Neutrophil (primary cell): ENCODE results near the gene CHST5.

Experiments
- H3K27ac ChIP-seq: fragments of 200-600 bp; sonication (generic); 2 replicates; pipeline ENCODE4 v1.5.1; 2016; ENCODE audit warnings: mild to moderate bottlenecking, moderate library complexity
- H3K27me3 ChIP-seq: fragments of 200-600 bp; sonication (generic); 2 replicates; pipeline ENCODE4 v1.6.0; 2016; ENCODE audit warnings: mild to moderate bottlenecking
- H3K36me3 ChIP-seq: fragments of 200-600 bp; sonication (generic); 2 replicates; pipeline ENCODE4 v1.5.1; 2017
- H3K4me1 ChIP-seq, 2 experiments: fragments of 200-600 bp in 1 of 2; sonication (generic) in 1 of 2; 1 replicate in 1 of 2; 2 replicates in 1 of 2; pipeline versions ENCODE4 v1.5.1 to v1.6.1; 2013 to 2016; ENCODE audit warnings: low read depth in 1 of 2, low read length in 1 of 2, mild to moderate bottlenecking in 1 of 2, moderate library complexity in 1 of 2; ENCODE audit not compliant: control insufficient read depth in 1 of 2, insufficient read depth in 1 of 2
- H3K4me3 ChIP-seq, 2 experiments: fragments of 200-600 bp in 1 of 2; sonication (generic) in 1 of 2; 1 replicate in 1 of 2; 2 replicates in 1 of 2; pipeline ENCODE4 v1.5.1; 2013 to 2016; ENCODE audit warnings: low read depth in 1 of 2, low read length in 1 of 2, mild to moderate bottlenecking in 1 of 2, moderate library complexity in 1 of 2
- H3K9me3 ChIP-seq: fragments of 200-600 bp; sonication (generic); 2 replicates; pipeline ENCODE4 v1.5.1; 2016
- CTCF ChIP-seq: fragments of 200-600 bp; sonication (generic); IDR thresholded peaks from 2 replicates; pipeline ENCODE4 v1.5.1; 2016; ENCODE audit warnings: antibody characterized with exemption

CHST5 gene

GRCh38 chr16:75575958-75576357 is 40.0 kb upstream of the CHST5 start:
- TF ChIP-seq CTCF: no peak
- no peaks in the 10 kb centered on the region for H3K9me3 ChIP-seq
- H3K36me3 ChIP-seq: peaks cover 96% of the 10 kb centered on the region
- peaks cover 2 to 11% of the 10 kb centered on the region in 2 experiments for H3K4me1 ChIP-seq
- H3K4me3 ChIP-seq: no peak overlapping the region
- H3K27ac ChIP-seq: no peak overlapping the region
- no peaks in the 10 kb centered on the region for H3K27me3 ChIP-seq

- no peak for TF ChIP-seq CTCF
- Histone ChIP-seq H3K4me1 (peaks cover 22 to 25% of the 10 kb centered on the region in 2 experiments), H3K9me3 (no peaks in the 10 kb centered on the region), H3K27me3 (no peaks in the 10 kb centered on the region), H3K27ac (no peak overlapping the region), H3K36me3 (peaks cover 100% of the 10 kb centered on the region), H3K4me3 (no peak overlapping the region)
Measured at GRCh38 chr16:75573955-75574354, 38.0 kb upstream of the CHST5 start.

- Histone ChIP-seq H3K4me3 (no peak overlapping the region), H3K36me3 (peaks cover 100% of the 10 kb centered on the region), H3K27ac (no peak overlapping the region), H3K27me3 (no peaks in the 10 kb centered on the region), H3K4me1 (peaks cover 31 to 35% of the 10 kb centered on the region in 2 experiments), H3K9me3 (no peaks in the 10 kb centered on the region)
- no peak for TF ChIP-seq CTCF
Measured at GRCh38 chr16:75572864-75573542, 37.1 kb upstream of the CHST5 start.

GRCh38 chr16:75570396-75571065 is 34.6 kb upstream of the CHST5 start:
- no peak overlapping the region for H3K4me3 ChIP-seq
- TF ChIP-seq CTCF: no peak
- peak overlapping the region; percentile 85 for H3K27ac ChIP-seq
- no peaks in the 10 kb centered on the region for H3K9me3 ChIP-seq
- H3K36me3 ChIP-seq: peaks cover 83% of the 10 kb centered on the region
- peaks cover 52% of the 10 kb centered on the region in 2 experiments for H3K4me1 ChIP-seq
- H3K27me3 ChIP-seq: no peaks in the 10 kb centered on the region

- H3K36me3 ChIP-seq: peaks cover 57% of the 10 kb centered on the region
- H3K9me3 ChIP-seq: no peaks in the 10 kb centered on the region
- H3K4me3 ChIP-seq: no peak overlapping the region
- peaks cover 16% of the 10 kb centered on the region for H3K27me3 ChIP-seq
- peak overlapping the region; percentile 85 for H3K27ac ChIP-seq
- peaks cover 53 to 60% of the 10 kb centered on the region in 2 experiments for H3K4me1 ChIP-seq
- no peak for TF ChIP-seq CTCF
Measured at GRCh38 chr16:75567911-75568310, 32.0 kb upstream of the CHST5 start.
